Dendritic cell treated with granulocyte-macrophage colony-stimulating factor and Interleukin-4, amounts not matched to agents 40 ng/mL and 50 ng/mL, for 4 days (primary cell): ENCODE results near the gene STMN3.
"Not testable (repeated sequence)": the region's sequence is repeated elsewhere in the genome, so short reads cannot be mapped to it uniquely, and the experiment has no call there.

ENCODE experiments used
- H3K27ac Mint-ChIP-seq: one replicate; pipeline ENCODE4 v1.8.0; 2022; ENCODE audit warnings: mild to moderate bottlenecking, mixed read lengths
- H3K27me3 Mint-ChIP-seq: one replicate; pipeline ENCODE4 v1.8.0; 2022; ENCODE audit warnings: mild to moderate bottlenecking, mixed read lengths
- H3K36me3 Mint-ChIP-seq: one replicate; pipeline ENCODE4 v1.8.0; 2022; ENCODE audit warnings: low read depth, mixed read lengths
- H3K4me1 Mint-ChIP-seq: one replicate; pipeline ENCODE4 v1.8.0; 2022; ENCODE audit warnings: low read depth, mixed read lengths
- H3K4me3 Mint-ChIP-seq: one replicate; pipeline ENCODE4 v1.8.0; 2022; ENCODE audit warnings: mild to moderate bottlenecking, moderate library complexity, mixed read lengths
- H3K9me3 Mint-ChIP-seq: one replicate; pipeline ENCODE4 v1.8.0; 2022; ENCODE audit warnings: mixed read lengths
- intact Hi-C: fragments of 100-400 bp; cut with micrococcal nuclease; formaldehyde crosslinking; loops from one replicate; pipeline ENCODE4 v1.15.0; 2022

Gene STMN3

DNA sequence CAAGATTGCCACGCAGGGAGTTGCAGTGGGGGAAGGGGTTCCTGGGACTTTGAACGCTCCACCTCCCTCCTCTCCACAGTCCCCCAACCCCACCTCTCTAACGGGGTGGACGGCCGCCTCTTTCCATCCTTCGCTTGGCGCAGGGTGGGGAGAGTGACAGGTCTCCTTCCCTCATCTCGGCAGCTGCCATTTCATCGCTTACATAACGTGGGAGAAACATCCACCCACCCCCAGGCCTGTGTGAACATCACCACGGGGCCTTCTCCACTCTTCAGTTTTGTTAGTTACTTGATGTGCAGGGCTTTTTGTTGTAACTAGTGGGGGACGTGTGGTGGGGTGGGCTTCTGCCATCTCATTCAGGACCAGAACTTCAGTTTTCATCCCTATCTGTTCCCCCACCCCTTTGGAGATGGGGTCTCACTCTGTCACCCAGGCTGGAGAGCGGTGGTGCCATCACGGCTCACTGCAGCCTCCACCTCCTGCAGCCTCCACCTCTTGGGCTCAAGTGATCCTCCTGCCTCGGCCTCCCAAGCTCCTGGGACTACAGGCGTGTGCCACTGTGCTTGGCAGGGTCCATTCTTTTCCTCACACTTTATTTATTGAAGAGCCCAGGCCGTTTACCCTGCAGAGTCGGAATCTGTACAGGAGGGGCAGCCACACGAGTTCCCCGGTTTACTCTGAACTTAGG lies 22.6 kb upstream of the STMN3 start:
- no peaks in the 10 kb centered on the region for H3K27me3 Mint-ChIP-seq
- peak overlapping the region; percentile 17 for H3K27ac Mint-ChIP-seq
- intact Hi-C loops, result no loop called here
- no peaks in the 10 kb centered on the region for H3K4me1 Mint-ChIP-seq
- H3K4me3 Mint-ChIP-seq, result no peak overlapping the region
- no peaks in the 10 kb centered on the region for H3K9me3 Mint-ChIP-seq
- peaks cover 100% of the 10 kb centered on the region for H3K36me3 Mint-ChIP-seq

- Mint-ChIP-seq H3K27ac (no peak overlapping the region), H3K36me3 (peaks cover 95% of the 10 kb centered on the region), H3K9me3 (no peaks in the 10 kb centered on the region), H3K4me1 (no peaks in the 10 kb centered on the region), H3K27me3 (no peaks in the 10 kb centered on the region), H3K4me3 (no peak overlapping the region)
- intact Hi-C loops, result no loop called here
Observed at GRCh38 chr20:63673951-63674350, 20.7 kb upstream of the STMN3 start.

- Mint-ChIP-seq H3K36me3 (peaks cover 95% of the 10 kb centered on the region), H3K4me1 (no peaks in the 10 kb centered on the region), H3K4me3 (no peak overlapping the region), H3K27me3 (no peaks in the 10 kb centered on the region), H3K9me3 (no peaks in the 10 kb centered on the region), H3K27ac (no peak overlapping the region)
- intact Hi-C loops, result no loop called here
Observed at GRCh38 chr20:63672666-63673065, 19.4 kb upstream of the STMN3 start.

- H3K36me3 Mint-ChIP-seq, result peaks cover 95% of the 10 kb centered on the region
- H3K4me1 Mint-ChIP-seq, H3K9me3 Mint-ChIP-seq, H3K27me3 Mint-ChIP-seq, H3K4me3 Mint-ChIP-seq, intact Hi-C loops, H3K27ac Mint-ChIP-seq: not testable (repeated sequence)
Observed at GRCh38 chr20:63671695-63672094, 18.5 kb upstream of the STMN3 start.

DNA sequence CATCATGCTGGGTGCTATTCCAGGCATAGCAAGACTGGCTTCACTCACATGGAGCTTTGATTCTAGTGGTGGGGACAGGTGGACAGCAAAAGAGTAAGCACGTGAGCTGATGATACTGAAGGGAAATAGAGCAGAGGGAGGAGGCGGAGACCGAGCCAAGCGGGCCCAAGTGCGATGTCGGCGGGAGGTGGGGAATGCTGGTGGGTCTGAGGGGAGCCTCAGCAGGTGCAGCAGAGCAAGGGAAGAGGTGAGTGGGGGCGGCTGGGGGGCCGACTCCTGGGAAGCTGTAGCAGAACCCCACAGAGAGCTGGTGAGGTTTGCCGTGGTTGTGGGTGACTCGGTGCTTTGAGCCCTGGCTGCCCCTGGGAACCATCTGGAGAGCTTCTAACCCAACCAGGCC lies 15.1 kb upstream of the STMN3 start:
- no peaks in the 10 kb centered on the region for H3K9me3 Mint-ChIP-seq
- H3K27me3 Mint-ChIP-seq, result no peaks in the 10 kb centered on the region
- no peak overlapping the region for H3K27ac Mint-ChIP-seq
- H3K36me3 Mint-ChIP-seq, result peaks cover 95% of the 10 kb centered on the region
- no peak overlapping the region for H3K4me3 Mint-ChIP-seq
- intact Hi-C loops, result no loop called here
- no peaks in the 10 kb centered on the region for H3K4me1 Mint-ChIP-seq

- Mint-ChIP-seq H3K4me3 (no peak overlapping the region), H3K9me3 (no peaks in the 10 kb centered on the region), H3K27me3 (no peaks in the 10 kb centered on the region), H3K4me1 (no peaks in the 10 kb centered on the region), H3K36me3 (peaks cover 95% of the 10 kb centered on the region), H3K27ac (no peak overlapping the region)
- intact Hi-C loops, result no loop called here
Observed at GRCh38 chr20:63667858-63668257, 14.6 kb upstream of the STMN3 start.

DNA sequence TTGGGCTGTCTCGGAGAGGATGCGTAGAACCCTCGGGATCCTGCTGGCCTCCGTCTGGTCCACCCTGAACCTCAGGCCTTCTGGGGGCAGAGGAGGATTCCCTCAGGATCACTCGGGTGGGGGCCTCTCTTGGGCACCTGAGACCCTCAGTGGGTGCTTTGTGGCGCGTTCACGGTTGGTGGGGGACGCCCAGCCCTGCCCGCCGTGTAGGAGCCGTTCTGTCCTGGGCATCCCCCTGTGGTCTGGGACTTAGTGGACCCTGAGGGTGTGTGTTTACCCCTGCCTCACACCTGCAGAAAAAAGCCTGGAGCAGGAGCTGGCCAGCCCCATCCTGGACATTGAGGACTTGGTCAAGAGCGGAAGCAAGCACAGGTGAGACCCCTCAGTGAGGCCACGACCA lies 12.5 kb upstream of the STMN3 start:
- H3K27me3 Mint-ChIP-seq, result no peaks in the 10 kb centered on the region
- peaks cover 95% of the 10 kb centered on the region for H3K36me3 Mint-ChIP-seq
- no peaks in the 10 kb centered on the region for H3K9me3 Mint-ChIP-seq
- peaks cover 12% of the 10 kb centered on the region for H3K4me1 Mint-ChIP-seq
- intact Hi-C loops, result no loop called here
- no peak overlapping the region for H3K27ac Mint-ChIP-seq
- H3K4me3 Mint-ChIP-seq, result no peak overlapping the region

GRCh38 chr20:63664861-63665594 lies 11.8 kb upstream of the STMN3 start:
- peaks cover 95% of the 10 kb centered on the region for H3K36me3 Mint-ChIP-seq
- no peak overlapping the region for H3K27ac Mint-ChIP-seq
- intact Hi-C loops, result no loop called here
- H3K9me3 Mint-ChIP-seq, result no peaks in the 10 kb centered on the region
- H3K4me3 Mint-ChIP-seq, result no peak overlapping the region
- H3K27me3 Mint-ChIP-seq, result no peaks in the 10 kb centered on the region
- H3K4me1 Mint-ChIP-seq, result peaks cover 19% of the 10 kb centered on the region

GRCh38 chr20:63664143-63664851 lies 11.1 kb upstream of the STMN3 start:
- intact Hi-C loops, result no loop called here
- H3K27ac Mint-ChIP-seq, result no peak overlapping the region
- H3K27me3 Mint-ChIP-seq, result no peaks in the 10 kb centered on the region

DNA sequence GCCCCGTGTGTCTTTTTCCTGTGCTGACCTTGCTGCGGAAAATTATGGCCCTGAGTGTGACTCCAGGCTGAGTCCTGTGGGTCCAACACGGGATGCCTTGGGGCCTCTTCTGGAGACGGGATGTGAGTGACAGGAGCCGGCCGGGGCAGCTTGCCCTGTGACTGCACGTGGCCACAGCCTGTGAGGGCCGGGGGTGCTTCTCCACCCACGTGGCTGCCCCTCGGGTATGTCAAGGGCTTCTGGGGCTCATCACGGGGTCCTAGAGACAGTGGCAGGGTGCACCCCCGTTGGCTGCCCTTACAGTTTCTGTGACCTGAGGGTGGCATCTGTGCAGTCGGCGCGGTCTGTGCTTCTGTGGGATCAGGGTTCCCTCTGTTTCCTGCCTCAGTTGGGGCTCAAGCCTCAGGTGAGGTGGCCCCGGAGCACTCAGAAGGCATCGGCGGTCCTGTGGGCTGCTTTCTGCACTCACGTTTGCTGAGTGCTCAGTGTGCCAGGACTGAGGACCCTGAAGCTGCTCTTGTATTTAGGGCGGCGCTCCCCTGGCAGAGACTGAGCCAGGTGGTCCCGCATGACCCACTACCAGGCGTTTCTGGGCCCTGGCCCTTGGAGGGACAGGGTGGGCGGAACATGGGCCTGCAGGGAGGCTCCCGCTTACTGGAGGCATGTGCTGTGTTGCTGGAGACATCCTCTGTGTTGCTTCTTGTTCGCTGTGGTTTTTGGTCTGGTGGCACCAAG lies 10.3 kb upstream of the STMN3 start:
- Mint-ChIP-seq H3K4me1 (peaks cover 31% of the 10 kb centered on the region), H3K36me3 (peaks cover 100% of the 10 kb centered on the region)

More at GRCh38 chr20:63664143-63664851, 11.1 kb upstream of the STMN3 start:
- Mint-ChIP-seq H3K4me3 (no peak overlapping the region), H3K4me1 (peaks cover 26% of the 10 kb centered on the region), H3K9me3 (no peaks in the 10 kb centered on the region), H3K36me3 (peaks cover 100% of the 10 kb centered on the region)

DNA sequence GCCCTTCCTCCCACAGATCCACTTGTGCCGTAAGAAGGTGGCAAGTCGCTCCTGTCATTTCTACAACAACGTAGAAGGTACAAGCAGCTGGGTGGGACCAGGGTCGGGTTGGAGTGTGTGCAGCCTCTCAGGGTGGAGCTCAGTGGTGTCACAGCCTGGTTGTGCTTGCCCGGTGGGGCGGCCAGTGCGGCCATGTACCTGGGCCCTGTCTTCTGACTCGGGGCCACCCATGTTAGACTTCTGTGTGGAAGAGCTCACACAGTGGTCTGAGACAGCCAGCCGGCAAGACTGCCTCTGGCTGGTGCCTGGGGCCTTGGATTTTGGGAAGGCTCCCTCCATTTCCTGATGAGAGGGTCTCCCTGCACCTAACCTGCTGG lies 9.6 kb upstream of the STMN3 start:
- H3K27me3 Mint-ChIP-seq, result no peaks in the 10 kb centered on the region
- peak overlapping the region; percentile 51 for H3K27ac Mint-ChIP-seq
- peaks cover 34% of the 10 kb centered on the region for H3K4me1 Mint-ChIP-seq
- peaks cover 100% of the 10 kb centered on the region for H3K36me3 Mint-ChIP-seq
- intact Hi-C loops, result no loop called here
- H3K9me3 Mint-ChIP-seq, result no peaks in the 10 kb centered on the region
- H3K4me3 Mint-ChIP-seq, result no peak overlapping the region

More for the DNA sequence above, 10.3 kb upstream of the STMN3 start:
- no peaks in the 10 kb centered on the region for H3K9me3 Mint-ChIP-seq
- H3K27ac Mint-ChIP-seq, result no peak overlapping the region
- H3K27me3 Mint-ChIP-seq, result no peaks in the 10 kb centered on the region
- intact Hi-C loops, result no loop called here
- no peak overlapping the region for H3K4me3 Mint-ChIP-seq

DNA sequence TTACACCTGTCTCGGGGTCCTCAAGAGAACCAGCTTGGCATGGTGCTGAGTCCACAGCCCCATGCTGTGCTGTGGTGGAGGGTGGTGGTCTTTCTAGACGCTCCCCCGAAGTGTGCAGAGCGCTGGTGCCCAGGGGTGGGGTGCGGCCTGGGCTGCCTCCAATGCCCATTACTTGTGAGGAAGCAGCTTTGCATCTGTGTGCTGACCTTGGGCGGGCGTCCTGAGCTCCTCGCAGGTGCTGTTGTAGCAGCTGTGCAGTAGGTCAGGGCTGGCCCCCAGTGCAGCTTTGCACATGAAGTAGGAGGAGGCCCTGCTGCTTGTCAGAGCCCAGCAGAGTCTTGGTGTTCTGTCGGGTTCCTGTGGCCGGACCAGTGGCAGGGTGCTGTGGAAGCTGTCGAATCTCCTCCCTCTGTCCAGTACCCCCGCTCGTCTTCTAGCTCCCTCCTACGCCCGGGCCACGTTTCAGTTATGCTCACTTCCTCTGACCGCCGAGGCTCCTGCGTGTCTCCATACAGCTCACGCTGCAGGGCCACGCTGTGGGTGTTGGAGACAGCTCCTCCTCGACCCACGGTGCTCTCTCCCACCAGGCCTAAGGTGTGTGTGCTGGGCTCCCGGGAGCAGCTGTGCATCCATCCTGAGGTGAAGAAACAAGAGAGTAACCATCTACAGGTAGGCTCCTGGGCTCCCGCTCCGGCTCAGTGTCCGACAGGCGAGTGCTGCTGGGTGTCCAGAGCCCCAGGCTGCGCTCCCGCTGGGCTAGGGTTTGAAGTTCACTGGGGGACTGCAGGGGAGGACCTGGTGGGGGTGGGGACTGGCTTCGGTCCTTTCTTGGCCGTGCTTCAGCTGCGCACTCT lies 9.0 kb upstream of the STMN3 start:
- H3K9me3 Mint-ChIP-seq, result no peaks in the 10 kb centered on the region
- H3K4me3 Mint-ChIP-seq, result no peak overlapping the region
- peaks cover 94% of the 10 kb centered on the region for H3K36me3 Mint-ChIP-seq

DNA sequence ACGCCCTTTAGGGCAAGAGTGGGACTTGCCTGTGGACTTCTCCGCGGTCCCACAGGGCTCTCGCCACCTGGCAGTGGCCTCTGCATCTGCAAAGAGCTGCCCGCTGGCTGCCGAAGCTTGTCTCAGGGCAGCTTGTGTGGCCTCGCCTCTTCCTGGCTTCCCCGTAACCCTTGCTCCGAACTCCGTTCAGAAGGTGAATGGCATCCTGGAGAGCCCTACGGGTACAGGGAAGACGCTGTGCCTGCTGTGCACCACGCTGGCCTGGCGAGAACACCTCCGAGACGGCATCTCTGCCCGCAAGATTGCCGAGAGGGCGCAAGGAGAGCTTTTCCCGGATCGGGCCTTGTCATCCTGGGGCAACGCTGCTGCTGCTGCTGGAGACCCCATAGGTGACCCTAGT lies 7.9 kb upstream of the STMN3 start:
- Mint-ChIP-seq H3K4me1 (peaks cover 41% of the 10 kb centered on the region), H3K27ac (no peak overlapping the region), H3K36me3 (peaks cover 83% of the 10 kb centered on the region), H3K27me3 (no peaks in the 10 kb centered on the region), H3K4me3 (no peak overlapping the region), H3K9me3 (no peaks in the 10 kb centered on the region)
- intact Hi-C loops, result no loop called here

More for the DNA sequence above, 9.0 kb upstream of the STMN3 start:
- Mint-ChIP-seq H3K4me1 (peaks cover 41% of the 10 kb centered on the region), H3K27ac (peak overlapping the region; percentile 51), H3K27me3 (no peaks in the 10 kb centered on the region)
- intact Hi-C loops, result no loop called here
